DMS79 (cell line): Measurements from ENCODE around the gene PRKACG.
"Not testable (repeated sequence)": the region's sequence is repeated elsewhere in the genome, so short reads cannot be mapped to it uniquely, and the experiment has no call there.

Experiments used
- DNase-seq: peaks from one replicate; lab custom pipeline; 2025; lab: John Stamatoyannopoulos, UW

PRKACG gene

DNA sequence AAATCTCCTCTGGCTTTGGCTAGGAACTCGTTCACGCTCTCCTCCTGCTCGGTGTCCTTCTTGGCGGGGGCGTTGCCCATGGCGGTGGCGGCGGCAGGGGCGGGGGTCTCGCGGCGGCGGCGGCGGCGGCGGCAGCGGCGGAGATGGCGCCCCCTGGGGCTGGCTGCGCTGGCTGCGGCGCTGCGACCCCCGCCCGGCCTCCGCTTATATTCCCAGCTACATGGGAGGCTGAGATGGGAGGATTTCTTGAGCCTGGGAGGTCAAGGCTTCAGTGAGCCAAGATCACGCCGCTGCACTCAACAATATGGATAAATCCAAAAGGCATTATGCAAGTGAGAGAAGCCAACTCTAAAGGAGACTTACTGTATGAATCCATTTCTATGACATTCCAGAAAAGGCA, at the start of gene PRKACG:
Gene PRKACG (minus strand): TSS at position 101 of the 400 bp plus-strand sequence. CDS start 21 bp downstream, at position 80.
- DNase-seq: no peak

DNA sequence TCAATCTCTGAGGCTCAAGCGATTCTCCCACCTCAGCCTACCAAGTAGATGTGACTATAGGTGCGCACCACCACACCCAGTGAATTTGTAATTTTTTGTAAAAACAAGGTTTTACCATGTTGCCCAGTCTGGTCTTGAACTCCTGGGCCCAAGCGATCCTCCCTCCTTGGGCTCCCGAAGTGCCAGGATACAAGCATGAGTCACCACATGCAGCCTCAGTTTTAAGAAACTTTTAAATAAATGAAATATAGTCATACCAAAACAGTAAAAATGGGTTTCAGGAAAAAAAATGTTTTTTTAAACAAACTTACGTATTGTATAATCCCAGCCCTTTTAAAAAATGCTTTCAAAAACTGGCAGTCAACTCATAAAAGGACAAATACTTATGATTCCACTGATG, 48.3 kb upstream of the PRKACG start:
- no peak for DNase-seq

DNA sequence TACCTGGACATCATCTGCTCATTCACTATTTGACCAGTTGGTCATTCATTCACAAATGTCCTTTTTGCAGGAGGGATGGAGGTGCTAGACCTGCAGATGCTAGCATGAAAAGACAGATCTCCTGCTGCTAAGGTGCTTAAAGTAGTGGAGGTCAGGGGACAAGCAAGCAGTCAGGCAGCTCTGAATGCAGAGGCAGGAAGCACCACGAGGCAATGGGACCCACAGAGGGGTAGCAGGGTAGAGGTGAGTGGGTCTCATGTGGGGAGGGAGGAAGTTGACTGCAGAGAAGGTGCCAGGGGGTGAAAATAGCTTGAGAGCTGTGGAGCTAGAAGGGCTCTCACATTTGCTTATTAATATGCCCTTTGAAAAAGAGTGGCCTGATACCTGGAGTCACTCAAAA, 46.9 kb upstream of the PRKACG start:
- DNase-seq: no peak

DNA sequence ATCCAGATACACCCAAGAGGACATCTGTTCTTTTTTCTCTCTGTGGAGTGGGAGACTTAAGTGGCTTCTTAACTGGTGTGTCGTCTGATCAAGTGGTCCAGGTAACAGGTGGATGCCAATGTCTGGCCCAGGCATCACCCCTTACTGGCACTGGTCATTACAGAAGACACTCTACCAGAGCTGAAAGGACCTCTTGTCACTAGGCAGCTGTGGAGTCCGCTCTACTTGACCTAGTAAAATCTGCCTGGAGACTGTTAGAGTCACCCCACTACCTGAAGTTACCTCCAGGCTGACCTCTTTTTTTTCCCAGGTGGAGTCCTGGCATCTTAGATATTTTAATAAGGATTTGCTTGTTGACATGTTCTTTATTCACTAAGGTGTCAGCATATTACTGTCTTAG, 44.2 kb upstream of the PRKACG start:
- DNase-seq: no peak

DNA sequence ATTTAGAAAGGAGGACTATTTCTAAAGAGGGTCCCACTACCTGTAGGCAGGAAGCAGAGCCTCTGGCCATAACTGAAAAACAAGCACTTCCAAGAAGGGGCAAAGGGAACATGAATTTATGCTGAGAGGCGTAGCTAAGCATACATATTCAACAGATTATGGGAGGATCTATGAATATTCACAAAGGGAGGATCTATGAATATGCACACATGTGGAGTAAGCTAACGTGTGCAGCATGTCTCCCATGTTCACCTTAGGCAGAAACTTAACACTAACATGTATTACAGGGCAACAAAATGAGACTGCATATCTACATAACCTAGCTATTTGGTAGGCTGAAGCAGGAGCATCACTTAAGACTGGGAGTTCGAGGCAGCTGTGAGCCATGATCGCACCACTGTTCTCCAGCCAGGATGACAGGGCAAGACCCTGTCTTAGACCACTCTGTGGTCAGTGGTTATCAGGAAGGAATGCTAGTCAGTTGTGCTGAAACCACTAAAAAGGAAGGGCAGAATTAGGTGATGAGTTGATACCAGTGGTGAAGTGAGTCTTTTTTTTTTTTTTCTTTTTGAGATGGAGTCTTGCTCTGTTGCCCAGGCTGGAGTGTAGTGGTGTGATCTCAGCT, 42.4 kb upstream of the PRKACG start:
- DNase-seq: no peak

DNA sequence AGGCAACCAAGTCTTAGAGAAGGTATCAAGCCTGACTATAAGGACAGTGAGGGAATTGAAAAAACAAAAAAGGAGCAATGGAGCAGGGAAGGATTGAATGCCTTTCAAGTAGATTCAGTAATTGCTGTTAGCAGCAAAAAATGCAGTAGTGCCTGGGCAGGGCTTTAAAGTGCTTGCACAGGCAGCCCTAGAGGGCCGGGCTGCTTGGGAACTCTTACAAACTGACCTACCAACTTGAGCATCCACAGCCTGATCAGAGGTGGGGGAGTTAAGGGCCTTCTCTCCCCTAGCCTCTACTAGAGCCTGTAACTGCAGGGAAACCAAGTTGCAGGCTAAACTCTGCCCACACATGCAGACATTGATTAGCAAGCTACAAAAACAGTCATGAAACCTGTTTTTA, 41.1 kb upstream of the PRKACG start:
- DNase-seq: peak; percentile 8

DNA sequence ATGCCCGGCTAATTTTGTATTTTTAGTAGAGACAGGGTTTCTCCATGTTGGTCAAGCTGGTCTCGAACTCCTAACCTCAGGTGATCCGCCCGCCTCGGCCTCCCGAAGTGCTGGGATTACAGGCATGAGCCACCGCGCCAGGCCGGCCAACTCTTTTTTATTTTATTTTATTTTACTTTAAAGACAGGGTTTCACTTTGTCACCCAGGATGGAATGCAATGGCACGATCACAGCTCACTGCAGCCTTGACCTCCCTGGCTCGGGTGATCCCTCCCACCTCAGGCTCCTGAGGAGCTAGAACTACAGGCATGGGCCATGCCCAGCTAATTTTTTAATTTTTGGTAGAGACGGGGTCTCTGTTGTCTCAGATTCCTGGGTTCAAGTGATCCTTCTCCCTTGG, 37.0 kb upstream of the PRKACG start:
- DNase-seq: not testable (repeated sequence)

DNA sequence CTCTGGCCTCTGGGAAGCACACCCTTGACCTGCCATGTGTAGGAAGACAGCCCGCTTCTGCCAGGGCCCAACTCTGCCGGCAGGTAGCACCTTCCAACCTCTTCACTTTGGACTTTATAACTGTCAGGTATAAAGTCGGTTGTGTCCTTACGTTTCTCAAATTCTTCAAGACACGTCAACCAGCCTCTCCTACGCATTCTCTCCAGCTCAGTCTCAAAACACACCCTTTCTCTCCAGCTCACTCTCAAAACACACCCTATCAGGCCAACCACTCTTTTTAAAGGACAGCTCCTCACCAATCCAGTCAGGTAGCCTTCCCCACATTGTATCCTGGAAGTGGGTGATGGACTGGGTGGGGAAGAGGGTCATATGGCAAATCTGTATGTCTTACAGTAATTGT, 35.2 kb upstream of the PRKACG start:
- DNase-seq: no peak

DNA sequence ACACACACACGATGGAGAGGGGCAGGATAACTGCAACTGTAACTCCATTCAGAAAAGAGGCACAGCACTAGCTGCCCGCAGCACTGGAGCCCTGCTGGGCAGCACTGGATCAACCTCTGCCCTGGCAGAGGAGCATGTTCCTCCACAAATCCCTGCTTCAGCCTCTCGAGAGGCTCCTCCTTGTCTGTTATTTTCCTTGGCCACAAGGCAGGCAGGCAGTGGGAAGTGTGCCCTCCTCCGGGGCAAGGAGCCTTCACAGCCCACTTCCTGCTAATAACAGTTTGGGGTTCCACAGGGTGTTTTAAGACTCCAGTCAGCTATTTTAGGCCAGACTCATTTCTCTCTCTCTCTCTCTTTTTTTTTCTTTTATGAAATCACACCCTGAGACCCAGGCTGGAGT, 33.5 kb upstream of the PRKACG start:
- no peak for DNase-seq

DNA sequence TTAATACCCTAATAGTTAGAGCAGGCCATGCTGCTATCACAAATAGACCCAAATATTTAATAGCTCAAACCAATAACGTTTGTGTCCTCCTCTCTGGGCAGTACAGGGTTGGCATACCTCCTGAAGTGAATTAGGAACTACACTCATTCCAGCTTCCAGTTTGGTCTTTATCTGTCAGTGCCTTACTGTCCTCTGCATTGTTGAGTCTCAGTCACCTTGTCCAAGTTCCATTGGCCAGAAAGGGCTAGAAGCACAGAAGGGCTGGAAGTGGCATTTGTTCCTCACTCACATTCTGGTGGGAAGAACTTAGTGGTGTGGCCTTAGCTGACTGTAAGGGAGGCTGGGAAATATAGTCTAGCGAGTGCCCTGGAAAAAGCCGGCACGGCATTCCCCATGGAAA, 32.8 kb upstream of the PRKACG start:
- no peak for DNase-seq

DNA sequence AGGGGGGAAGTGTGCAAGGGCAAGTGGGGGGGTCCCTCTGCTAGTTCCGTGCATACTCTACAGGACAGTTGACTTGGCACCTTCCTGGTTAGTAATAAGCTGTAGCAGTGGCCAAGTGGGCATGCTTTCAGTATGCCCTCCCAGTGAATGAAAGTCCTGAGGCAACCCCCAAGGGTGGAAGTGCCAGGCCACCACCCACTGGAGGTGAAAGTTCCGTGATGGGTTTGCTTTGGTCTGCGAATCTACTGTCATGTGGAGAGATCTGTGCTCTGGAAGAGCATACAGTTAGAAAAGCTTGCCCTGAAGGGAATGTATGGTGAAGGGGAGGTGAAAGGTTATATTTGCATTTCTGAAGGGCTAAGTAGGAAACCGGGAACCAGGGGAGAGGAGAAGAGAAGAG, 31.9 kb upstream of the PRKACG start:
- DNase-seq: no peak

DNA sequence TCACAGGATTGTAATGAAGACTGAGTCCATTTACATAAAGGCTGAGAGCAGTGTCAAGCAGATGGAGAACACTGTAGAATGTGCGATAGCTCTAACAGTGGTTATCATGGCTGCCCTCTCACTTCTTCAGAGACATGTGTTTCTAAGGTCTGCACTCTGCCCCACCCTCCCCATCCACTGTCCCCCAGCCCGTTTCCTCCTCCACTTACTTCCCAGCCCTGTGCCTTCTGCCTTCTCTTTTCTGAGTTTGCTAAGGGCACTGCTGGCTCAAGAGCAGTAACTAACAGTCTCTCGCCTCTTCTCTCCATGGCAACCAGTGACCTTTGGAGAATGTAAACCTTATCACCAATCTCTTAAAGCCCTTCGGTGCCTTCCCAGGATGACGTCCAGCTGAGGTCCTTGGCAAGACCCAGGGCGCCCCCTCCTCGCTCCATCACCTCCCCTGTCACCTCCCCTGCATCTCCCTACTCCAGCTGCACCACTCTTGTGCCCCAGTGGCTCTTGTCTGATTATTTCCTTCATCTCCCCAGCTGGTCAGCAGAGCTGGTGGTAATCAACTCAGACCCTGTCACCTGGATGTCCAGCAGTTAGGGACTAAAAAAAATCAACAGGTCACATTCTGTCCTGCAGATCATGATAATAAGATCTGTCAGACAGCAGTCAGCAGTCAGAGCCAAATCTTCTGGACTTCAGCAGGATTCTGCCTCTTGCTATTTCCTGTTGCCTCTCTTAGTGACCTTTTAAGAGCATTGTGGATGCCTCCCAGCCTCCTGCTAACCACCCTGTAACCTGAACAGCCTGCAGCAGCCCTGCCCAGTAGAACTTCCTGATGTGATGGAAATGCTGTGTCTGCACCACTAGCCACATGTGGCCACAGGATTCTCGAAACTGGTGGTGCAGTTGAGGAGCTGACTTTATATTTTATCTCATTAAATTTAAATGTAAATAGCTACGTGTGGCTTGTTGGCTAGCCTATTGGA, 30.6 kb upstream of the PRKACG start:
- no peak for DNase-seq

DNA sequence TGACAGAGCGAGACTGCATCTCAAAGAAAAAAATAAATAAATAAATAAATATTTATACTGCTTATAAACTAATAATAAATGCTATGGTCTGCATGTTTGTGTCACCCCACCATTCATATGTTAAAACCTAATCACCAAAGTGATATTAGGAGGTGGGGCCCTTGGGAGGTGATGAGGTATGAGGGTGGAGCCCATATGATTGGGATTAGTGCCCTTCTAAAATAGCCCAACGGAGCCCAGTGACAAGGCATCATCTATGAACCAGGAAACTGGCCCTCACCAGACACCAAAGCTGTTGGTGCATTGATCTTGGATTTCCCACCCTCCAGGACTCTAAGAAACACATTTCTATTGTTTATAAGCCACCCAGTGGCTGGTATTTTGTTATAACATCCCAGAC, 26.7 kb upstream of the PRKACG start:
- no peak for DNase-seq

DNA sequence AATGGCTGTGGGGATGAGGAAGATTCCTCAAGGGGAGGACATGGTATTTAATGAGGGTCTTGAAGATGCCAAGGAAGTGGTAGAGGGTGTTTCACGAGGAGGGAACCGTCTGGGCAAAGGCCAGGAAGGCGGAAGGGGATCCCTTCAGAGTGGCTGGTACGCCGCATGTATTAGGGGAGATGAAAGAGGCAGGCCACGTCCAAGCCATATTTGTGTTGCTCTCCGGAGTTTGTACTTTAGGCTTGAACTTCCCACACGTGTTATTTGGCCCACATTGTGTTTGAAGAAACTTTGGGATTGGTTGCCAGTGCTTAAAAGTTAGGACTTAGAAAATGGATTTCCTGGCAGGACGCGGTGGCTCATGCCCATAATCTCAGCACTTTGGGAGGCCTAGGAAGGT, 22.9 kb upstream of the PRKACG start:
- DNase-seq: no peak

DNA sequence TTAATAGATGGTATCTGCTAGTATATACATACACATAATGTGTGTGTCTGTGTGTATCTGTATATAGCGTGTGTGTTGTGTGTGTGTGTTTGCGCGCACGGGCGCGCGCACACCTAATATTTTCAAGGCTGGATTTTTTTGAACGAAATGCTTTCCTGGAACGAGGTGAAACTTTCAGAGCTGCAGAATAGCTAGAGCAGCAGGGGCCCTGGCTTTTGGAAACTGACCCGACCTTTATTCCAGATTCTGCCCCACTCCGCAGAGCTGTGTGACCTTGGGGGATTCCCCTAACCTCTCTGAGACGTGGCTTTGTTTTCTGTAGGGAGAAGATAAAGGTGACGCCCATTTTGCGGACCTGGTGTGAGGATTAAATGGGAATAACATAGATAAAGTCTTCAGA, 22.4 kb upstream of the PRKACG start:
- DNase-seq: no peak

DNA sequence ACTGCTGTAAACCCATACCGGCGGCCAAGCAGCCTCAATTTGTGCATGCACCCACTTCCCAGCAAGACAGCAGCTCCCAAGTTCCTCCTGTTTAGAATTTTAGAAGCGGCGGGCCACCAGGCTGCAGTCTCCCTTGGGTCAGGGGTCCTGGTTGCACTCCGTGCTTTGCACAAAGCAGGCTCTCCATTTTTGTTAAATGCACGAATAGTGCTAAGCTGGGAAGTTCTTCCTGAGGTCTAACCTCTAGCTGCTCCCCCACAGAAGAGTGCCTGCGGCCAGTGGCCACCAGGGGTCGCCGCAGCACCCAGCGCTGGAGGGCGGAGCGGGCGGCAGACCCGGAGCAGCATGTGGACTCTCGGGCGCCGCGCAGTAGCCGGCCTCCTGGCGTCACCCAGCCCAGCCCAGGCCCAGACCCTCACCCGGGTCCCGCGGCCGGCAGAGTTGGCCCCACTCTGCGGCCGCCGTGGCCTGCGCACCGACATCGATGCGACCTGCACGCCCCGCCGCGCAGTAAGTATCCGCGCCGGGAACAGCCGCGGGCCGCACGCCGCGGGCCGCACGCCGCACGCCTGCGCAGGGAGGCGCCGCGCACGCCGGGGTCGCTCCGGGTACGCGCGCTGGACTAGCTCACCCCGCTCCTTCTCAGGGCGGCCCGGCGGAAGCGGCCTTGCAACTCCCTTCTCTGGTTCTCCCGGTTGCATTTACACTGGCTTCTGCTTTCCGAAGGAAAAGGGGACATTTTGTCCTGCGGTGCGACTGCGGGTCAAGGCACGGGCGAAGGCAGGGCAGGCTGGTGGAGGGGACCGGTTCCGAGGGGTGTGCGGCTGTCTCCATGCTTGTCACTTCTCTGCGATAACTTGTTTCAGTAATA, 21.8 kb upstream of the PRKACG start, which contains the start of gene FXN:
Gene FXN (plus strand): TSS at position 315 of the 871 bp plus-strand sequence. CDS start 31 bp downstream, at position 346.
- peak; percentile 25 for DNase-seq

DNA sequence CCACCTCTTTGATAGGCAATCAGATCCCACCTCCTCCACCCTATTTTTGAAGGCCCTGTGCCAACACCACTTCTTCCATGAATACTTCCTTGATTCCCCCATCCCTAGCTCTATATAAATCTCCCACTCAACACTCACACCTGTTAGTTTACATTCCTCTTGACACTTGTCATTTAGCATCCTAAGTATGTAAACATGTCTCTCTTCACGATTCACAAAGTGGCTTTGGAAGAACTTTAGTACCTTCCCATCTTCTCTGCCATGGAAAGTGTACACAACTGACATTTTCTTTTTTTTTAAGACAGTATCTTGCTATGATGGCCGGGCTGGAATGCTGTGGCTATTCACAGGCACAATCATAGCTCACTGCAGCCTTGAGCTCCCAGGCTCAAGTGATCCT, 20.2 kb upstream of the PRKACG start:
- DNase-seq: no peak

DNA sequence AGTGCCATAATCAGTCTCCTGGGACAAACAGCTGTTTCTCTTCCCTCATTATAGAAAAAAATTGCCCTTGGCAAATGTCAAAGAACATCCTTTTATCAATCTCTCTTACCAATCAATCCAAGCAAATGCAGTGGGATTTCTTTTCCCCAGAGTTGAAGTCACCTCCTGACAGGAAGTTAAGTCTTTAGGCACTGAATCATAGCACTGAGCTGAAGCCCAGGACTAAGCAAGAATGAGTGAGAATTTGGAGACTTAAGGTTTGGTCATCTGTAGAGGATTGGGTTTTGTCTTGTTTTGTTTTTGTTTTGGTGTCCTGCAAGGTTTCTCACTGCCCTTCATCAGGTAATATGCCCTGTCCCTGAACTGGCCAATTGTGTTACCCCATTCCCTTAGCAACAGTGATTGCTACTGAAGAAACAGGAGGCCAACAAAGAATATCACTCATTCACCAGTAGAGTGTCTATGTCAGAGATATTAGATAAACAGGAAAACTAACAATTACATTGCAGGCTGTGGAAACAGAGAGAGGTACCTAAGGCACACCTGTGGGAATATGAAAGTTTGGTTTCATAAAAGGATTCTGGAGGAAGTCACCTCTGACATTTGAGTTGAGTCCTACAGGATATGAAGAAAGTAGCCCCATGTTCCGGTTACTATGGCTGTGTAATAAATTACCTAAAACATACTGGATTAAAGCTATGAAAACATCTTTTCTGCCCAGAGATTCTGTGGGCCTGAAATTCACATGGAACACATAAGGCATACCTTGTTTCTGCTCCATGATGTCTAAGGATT, 17.1 kb upstream of the PRKACG start:
- DNase-seq: no peak

DNA sequence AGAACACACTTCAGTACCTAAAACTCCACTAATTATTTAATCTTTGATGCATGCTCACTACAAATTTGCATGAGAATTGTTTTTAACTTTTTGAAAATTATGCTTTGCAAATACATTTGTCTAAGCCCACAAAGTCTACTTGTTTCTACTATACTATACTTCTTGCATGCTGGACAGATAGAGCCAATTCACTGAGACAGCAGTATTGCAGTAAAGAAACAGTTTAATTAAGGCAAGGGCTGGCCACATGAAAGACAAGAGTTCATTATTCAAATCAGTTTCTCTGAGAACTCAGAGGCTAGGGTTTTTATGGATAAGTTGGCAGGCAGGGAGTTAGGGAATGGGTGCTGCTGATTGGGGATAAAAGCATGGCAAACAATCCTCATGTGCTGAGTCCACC, 15.6 kb upstream of the PRKACG start:
- no peak for DNase-seq

DNA sequence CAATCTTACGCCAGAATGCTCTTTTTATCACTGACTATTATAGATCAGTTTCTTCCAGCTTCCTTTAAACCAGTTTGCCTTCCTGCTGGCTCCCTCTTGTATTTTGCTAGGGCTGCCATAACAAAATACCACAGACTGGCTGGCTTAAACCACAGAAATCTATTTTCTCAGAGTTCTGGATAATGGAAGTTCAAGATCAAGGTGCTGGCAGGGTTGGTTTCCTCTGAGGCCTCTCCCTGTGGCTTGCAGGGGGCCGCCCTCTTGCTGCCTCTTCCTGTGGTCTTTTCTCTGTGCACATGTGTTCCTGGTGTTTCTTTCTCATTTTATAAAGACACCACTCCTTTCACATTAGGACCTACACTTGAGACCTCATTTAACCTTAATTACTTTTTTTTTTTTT, 14.8 kb upstream of the PRKACG start:
- no peak for DNase-seq

DNA sequence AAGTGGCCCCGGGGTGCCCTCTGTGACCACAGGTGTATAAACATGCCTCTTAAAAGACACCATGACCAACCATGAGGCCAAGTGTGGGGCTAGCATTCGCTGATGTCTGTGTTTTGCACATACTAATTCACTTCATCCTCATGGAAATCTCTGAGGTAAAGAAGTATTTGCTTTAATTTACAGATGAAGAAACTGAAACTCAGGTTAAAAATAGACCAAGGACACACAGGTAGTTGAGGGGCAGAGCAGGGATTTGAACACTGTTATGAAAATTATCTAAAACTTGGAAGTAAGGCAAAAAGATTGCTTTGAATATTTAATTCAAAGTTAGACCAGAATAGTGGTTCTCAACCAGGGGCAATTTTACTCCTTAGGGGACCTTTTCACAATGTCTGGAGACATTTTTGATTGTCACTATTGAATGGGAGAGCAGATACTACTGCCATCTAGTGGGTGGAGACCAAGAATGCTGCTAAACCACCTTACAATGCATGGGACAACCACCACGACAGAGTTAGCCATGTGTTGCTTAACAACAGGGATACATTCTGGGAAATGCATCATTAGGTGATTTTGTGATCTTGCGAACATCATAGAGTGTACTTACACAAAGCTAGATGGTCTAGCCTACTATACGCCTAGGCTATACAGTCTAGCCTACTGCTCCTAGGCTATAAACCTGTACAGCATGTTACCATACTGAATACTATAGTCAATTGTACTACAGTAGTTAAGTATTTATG, 13.6 kb upstream of the PRKACG start:
- peak; percentile 2 for DNase-seq
